Measurements from ENCODE around the gene CBX4. TPM values are rescaled to one million over a fixed set of nuclear protein-coding genes. Genes with fewer than 3 reads are reported as not detected.

The CBX4 gene
- total RNA-seq, 4 donors from 2014 or later, result 0.26 to 8.4 (median 3.5) TPM

DNA sequence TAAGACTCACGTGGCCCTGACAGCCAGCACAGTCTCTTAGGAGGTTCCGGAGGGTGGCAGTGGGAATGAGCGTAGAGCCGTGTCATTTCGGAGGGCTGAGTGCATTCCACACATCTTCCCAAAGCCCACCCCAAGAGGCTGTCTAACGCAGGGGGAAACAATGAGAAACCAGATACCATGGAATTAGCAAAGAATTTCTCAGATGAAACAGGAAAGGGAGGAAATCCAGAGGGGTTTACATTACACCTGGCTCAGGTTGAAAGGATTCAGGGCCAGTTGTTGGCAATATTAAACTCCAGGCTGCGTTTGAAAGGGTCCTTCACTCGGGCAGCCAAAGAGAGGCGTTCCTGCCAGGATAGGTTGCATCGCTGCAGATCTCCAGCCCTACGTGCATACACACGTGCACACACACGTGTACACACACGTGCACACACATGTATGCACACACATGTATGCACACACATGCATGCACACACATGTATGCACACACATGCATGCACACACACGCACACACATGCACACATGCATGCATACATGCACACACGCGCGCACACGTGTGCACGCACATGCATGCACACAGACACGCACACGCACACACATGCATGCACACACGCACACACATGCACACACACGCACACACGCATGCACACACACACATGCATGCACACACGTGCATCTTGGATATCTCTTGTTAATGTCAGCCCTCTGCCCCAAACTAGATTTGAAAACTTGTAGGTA is 12.2 kb downstream of the CBX4 start:
- no peak for TF ChIP-seq POLR2A (IDR thresholded peaks at IDR 0.05)
- TF ChIP-seq CTCF (IDR thresholded peaks at IDR 0.05), result no peak
- intact Hi-C loops (cut with DNase I; ENCODE audit: low total_unique reads), result no loop called here
- Histone ChIP-seq H3K27ac (no peak overlapping the region), H3K36me3 (no peaks in the 10 kb centered on the region), H3K4me3 (no peak overlapping the region), H3K4me1 (peaks cover 0 to 3% of the 10 kb centered on the region in 2 donors), H3K27me3 (no peaks in the 10 kb centered on the region), H3K9me3 (no peaks in the 10 kb centered on the region)
- DNase-seq, result no peak

DNA sequence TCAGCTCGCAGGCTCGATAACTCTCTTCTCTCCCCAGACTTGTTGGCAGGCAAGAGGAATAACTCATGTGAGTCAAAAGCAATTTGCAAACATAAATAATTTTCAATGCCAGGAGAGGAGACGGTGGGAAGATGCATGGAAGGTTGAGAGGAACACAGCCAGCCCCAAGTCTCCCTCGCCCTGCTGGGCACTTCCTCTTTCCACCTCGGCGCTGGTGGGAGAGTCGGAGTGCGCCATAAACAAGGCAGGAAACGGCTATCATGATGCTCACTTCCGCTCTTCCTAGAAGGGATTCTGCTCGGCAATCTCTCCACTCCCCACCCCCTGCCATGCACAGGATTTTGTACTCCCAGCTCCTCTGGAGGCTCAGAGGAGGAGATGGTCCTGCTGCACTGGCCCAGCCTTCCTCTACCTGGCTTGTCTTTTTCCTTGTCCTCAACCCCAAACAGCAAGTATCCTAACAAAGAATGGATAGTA is 13.0 kb downstream of the CBX4 start:
- no peak for TF ChIP-seq POLR2A (IDR thresholded peaks at IDR 0.05)
- TF ChIP-seq CTCF (IDR thresholded peaks at IDR 0.05), result no peak
- no peaks in the 10 kb centered on the region for H3K36me3 ChIP-seq
- no peak overlapping the region for H3K27ac ChIP-seq
- no peaks in the 10 kb centered on the region for H3K9me3 ChIP-seq
- no peak for DNase-seq
- no peak overlapping the region for H3K4me3 ChIP-seq
- H3K27me3 ChIP-seq, result no peaks in the 10 kb centered on the region
- intact Hi-C loops (cut with DNase I; ENCODE audit: low total_unique reads), result no loop called here
- H3K4me1 ChIP-seq, result no peaks in the 10 kb centered on the region

DNA sequence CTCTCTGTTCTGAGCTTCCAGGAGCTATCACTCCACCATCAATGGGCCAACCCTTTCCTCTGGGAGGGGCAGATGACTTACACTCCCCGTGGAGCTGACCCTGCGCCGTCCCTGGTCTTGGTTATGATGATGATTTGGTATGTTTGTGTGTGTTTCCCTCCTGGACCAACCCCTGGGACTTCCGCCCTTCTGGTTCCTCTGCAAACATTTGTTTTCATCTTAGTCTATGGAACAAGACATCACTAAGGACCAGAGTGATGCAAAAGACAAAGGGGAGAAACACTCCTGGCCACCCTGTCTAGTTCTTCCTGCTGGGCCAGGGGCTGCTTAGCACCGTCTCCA is 13.7 kb downstream of the CBX4 start:
- no peak for DNase-seq
- no peaks in the 10 kb centered on the region for H3K36me3 ChIP-seq
- no peak overlapping the region for H3K27ac ChIP-seq
- no peaks in the 10 kb centered on the region for H3K27me3 ChIP-seq
- intact Hi-C loops (cut with DNase I; ENCODE audit: low total_unique reads), result no loop called here
- H3K4me3 ChIP-seq, result no peak overlapping the region
- TF ChIP-seq POLR2A (IDR thresholded peaks at IDR 0.05), result no peak
- TF ChIP-seq CTCF (IDR thresholded peaks at IDR 0.05), result no peak
- no peaks in the 10 kb centered on the region for H3K4me1 ChIP-seq
- no peaks in the 10 kb centered on the region for H3K9me3 ChIP-seq

DNA sequence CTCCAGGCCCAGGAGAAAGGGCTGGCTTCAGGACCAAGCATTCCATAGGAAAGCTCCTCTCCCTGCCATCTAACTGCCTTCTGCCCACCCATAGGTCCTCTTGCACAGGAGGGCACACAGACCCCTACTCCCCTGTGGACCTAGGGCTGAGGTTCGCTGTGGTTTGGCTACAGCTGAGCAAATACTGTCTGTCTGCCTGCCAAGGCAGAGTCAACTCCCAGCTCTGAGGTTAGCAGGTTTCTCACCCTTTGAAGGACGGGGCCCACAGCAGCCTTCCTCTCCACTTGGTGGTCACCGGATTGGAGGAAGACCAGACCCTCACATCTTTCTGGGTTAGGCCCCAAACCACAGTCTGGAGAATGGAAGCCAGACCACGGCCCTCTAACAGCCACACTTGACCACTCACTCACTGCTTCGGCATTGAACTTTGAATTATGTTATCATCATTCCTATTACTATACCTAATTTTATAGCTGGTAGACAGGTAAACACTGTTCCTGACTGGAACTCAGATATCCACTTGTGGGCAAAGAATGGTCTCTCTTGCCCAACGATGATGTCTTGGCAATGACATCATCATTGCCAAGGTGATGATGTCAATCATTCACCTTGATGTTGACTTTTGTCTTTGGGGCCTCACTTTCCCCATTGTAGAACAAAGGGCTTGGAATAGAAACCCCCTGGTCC is 14.2 kb downstream of the CBX4 start:
- intact Hi-C loops (cut with DNase I; ENCODE audit: low total_unique reads), result no loop called here
- H3K27ac ChIP-seq, result no peak overlapping the region
- H3K4me1 ChIP-seq, result no peaks in the 10 kb centered on the region

More for the DNA sequence above, 14.2 kb downstream of the CBX4 start:
- no peaks in the 10 kb centered on the region for H3K9me3 ChIP-seq
- H3K27me3 ChIP-seq, result no peaks in the 10 kb centered on the region
- TF ChIP-seq POLR2A (IDR thresholded peaks at IDR 0.05) (no peak), CTCF (IDR thresholded peaks at IDR 0.05) (no peak)
- H3K36me3 ChIP-seq, result no peaks in the 10 kb centered on the region
- DNase-seq, result no peak
- no peak overlapping the region for H3K4me3 ChIP-seq
